ENCODE measurements around the gene TRIM17. TPM values are rescaled to one million over a fixed set of nuclear protein-coding genes. Genes with fewer than 3 reads are reported as not detected.

The TRIM17 gene
- total RNA-seq, 1 donor from 2014 or later: 0.78 TPM

DNA sequence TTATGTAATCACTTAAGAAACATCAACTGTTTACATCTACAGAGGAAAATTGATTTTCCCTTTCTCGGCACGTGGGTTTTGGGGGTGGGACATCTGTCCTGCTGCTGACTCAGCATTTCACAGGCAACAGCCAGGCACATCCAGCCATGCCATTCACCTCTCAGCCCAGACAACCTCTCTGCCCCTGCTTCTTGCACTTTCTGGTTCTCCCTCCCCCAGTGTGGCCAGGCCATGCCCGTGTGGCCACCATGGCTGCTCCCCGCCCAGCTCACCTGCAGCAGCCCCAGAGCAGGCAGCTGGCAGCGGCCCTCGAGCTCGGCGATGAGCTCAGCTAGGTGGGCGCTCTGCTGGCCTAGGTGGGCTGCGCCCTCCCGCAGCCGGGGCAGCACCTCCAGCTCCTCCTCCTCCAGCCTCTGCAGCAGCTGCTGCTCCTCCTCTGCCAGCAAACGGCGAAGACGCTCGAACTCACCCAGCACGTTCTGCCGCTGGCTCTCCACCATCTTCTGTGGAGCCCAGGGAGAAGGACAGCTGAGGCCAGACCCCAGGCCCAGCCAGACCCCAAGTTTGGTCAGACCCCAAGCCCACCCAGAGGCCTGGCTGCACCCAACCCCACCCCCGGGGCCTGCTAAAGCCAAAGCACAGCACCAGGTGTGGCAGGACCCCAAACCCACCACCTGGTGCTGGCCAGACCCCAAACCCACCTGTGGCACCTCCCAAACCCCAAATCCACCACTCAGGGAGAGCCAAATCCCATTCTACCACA, 15.8 kb downstream of the TRIM17 start:
- DNase-seq: no peak

GRCh38 chr1:228400237-228400651, 16.4 kb downstream of the TRIM17 start:
- no peak for DNase-seq

DNA sequence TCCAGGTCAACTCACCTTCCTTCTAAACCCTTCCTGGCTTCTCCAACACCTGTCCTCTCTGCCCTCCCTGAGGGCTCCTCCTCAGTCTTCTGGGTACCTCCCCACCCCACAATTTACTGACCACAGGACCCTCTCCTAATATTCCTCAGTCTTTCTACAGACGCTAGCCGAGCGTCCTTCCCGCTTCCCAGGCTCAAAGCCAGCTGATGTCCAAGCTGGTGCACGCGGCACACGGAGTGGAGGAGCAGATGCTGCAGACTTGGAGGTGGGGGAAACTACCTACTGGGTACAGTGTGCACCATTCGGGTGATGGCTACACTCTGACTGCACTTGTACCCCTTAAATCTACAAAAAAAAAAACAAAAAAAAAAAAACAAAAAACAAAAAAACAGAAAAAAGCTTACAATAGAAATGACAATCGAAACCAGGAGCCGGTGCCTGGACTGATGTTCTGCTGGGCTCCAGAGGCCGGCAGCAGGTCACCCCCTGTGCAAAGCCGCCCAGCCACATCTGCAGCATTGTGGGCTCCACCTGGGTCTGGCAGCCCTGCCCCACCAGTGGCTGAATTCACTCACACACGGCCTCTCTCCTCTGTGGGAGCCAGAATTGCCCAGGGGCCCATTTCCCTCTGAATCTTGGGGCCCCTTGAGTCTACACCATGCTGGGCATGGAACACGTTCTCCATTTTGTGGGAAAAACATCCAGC, 17.0 kb downstream of the TRIM17 start:
- no peak for DNase-seq

GRCh38 chr1:228398741-228399461, 17.8 kb downstream of the TRIM17 start:
- no peak for DNase-seq

DNA sequence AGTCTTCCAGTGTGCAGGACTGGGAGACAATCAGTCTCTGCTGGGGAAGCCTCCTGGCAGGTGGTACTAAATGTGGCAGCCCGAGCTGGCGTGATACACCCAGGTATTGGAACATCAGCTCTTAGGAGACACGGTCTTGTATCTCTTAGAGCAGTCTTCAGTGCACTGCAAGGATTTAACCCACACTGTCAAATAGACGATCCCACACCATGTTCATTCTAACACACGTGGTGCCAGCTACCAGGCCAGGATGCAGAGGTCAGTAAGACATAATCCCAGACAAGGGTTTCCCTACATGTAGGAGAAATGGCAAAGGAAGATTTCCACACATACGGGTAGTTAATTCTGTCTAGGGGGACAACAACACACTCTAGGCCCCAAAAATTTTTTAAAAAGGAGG, 18.7 kb downstream of the TRIM17 start:
- no peak for DNase-seq

- DNase-seq: no peak
These were observed 19.6 kb downstream of the TRIM17 start for GRCh38 chr1:228396770-228397662.

GRCh38 chr1:228394571-228395394, 21.9 kb downstream of the TRIM17 start:
- DNase-seq: no peak

DNA sequence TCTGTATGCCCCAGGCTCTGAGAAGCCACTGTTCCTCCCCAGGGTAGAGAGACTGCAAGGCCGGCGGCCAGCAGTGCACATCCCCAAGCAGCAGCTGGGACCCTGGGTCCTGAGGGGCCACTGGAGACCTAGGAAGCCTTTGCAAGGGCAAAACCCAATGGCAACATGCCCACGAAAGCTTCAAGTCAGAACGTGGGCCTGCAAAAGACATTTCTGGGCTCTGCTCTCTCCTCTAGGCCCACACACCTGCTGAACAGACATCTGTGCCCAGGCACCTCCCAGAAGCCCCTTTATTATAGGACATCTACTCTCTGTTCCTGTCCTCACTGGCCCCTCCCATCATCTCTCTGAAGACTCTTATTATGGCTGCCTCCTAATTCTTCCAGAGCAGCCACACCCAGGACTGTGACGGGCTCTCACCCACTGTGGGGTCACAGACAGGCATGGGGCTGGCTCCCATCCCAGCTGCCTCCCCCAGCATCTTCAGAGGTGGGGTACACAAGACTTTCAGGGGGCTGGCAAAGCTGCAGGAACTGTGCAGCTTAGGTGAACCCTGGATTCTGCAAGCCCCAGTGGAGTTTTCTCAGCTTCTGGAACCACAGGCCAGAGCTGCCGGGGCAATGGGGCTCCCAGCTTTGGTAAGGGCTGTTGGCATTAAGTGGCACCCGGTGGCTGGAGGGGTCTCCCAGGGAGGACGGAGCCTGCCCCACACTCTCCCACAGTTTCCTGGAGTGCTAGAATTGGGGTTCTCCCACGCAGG, 22.7 kb downstream of the TRIM17 start:
- DNase-seq: no peak

DNA sequence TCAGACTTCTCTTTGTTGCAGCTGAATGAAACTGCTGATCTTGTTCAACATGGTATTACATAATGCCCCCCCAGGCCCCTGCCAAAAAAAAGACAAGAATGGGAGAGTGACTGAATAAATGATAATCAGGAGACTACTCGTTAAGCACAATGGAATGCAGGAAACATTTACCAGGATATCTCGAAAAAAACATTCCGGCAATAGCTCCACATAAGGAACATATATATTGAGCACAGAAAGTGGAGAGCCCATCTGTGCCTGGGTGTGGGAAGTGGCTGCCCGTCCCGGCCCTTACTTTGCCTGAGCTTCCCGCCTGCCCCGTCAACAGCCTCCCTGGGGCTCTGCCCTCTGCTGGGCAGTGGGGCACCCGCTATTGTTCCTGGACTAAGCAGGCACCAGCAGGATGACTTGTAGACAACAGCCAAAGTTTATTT, 23.4 kb downstream of the TRIM17 start:
- DNase-seq: no peak

DNA sequence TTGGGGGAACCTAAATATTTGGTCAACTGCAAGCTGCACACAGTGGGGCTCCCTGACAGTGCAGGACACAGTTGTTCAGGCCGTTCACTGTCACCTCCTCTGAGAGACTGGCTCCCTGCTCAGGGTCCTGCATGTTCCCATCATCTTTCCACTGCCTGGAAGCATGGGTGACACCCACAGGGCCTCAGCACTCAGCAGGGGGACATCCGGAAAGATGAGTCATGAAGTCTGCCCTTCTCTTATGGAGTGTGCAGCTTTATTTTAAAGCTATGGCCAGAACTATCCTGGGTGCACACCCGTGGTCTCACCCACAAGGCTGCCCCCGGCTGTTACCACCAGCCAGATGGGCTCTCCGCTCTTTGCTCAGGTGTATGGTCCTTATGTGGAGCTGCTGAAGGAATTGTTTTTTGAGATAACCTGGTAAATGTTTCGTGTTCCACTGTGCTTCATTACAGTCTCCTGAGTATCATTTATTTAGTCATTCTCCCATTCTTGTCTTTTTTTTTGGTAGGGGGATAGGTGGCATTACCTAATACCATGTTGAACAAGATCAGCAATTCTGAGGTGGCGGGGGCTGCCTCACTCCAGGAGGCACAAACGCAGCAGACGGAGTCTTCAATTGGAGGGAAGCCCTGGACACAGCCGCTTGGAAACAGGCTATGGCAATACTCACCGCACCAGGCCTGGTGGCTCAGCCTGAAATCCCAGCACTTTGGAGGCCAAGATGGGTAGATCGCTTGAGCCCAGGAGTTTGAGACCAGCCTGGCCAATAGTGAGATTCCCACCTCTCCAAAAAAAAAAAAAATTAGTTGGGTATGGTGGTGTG, 24.3 kb downstream of the TRIM17 start:
- no peak for DNase-seq

GRCh38 chr1:228391411-228392020, 25.1 kb downstream of the TRIM17 start:
- no peak for DNase-seq

DNA sequence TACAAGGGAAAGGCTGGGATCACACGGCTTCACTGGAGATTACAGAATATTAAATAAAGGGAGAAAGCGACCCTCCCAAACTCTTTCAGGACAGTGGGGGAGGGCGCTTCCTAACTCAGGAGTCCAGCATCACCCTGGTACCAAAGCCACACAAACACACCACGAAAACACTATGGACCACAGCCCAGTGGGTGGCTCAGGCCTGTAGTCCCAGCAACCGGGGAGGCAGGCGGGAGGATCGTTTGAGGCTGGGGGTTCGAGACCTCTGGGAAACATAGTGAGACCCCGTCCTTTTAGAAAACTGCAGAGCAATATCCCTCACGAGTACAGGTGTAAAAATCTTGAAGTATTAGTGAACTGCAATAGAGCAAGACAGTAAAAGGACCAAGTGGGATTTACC, 26.0 kb downstream of the TRIM17 start:
- DNase-seq: no peak

- no peak for DNase-seq
These were observed 29.3 kb downstream of the TRIM17 start for GRCh38 chr1:228387321-228387720.

DNA sequence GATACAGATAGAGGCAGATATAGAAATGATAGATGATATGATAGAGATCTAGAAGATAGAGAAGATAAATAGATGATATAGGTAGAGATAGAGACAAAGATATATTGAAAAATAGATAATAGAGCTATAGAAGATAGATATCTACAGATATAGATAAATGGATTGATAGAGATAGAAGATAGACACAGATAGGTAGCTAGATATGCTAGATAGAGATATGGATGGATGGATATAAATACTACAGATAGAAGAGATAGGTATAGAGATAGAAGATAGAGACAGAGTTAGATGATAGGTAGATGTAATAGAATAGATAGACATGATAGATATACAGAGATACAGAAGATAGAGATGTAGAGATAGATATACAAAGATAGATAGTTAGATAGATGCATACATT, 31.4 kb downstream of the TRIM17 start:
- no peak for DNase-seq

DNA sequence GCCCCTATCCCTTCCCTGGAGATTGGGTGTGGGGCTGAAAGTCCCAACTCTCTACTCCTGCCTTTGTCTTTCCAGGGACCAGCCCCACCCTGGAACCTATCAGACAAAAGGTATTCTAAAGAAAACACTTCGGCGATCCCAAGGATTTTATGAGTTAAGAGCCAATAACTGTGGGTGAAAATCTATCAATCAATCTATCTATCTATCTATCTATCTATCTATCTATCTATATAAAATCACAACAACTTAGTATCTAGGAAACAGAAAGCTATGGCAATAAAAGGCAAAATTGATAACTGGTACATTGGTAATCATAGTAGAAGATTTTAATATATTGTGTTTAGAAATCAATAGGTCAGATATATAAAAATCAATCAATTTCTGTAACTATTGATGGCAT, 32.9 kb downstream of the TRIM17 start:
- no peak for DNase-seq

DNA sequence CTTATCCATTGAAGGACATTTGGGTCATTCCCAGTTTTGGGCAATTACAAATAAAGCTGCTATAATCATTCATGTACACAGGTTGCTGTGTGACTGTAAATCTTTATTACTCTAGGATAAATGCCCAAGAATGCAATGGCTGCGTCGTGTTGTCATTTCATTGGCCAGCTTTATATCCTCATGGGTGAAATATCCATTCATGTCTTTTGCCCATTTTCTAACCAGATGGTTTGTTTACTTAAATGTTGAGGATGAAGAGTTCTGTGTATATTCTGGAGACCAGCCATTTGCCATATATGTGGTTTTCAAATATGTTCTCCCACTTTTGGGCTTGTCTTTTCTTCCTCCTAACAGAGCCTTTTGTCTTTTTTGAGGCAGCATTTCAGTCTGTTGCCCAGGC, 35.3 kb downstream of the TRIM17 start:
- no peak for DNase-seq

- DNase-seq: no peak
These were observed 37.0 kb downstream of the TRIM17 start for GRCh38 chr1:228379666-228380065.

GRCh38 chr1:228378873-228379460, 37.7 kb downstream of the TRIM17 start:
- DNase-seq: no peak
